Keratinocyte (primary cell): ENCODE results near the gene OVOL2.

Experiments used
- EZH2 ChIP-seq: IDR thresholded peaks from one replicate; pipeline ENCODE4 v1.6.1; 2012; ENCODE audit warnings: inconsistent platforms, mild to moderate bottlenecking, low read length, moderate library complexity
- TF ChIP-seq, protein P1 (sequence below), 3 experiments: IDR thresholded peaks in 1 of 3; conservative IDR thresholded peaks in 1 of 3; optimal IDR thresholded peaks in 1 of 3; 2 replicates in 2 of 3; 3 replicates in 1 of 3; pipeline versions ENCODE3 to v1.5.1; 2011; ENCODE audit warnings: low read length in 3 of 3, mild to moderate bottlenecking in 3 of 3, moderate library complexity in 2 of 3, control low read depth in 1 of 3, inconsistent platforms in 1 of 3; ENCODE audit not compliant: insufficient read depth in 2 of 3; ENCODE audit errors: extremely low read depth in 1 of 3

DNA sequence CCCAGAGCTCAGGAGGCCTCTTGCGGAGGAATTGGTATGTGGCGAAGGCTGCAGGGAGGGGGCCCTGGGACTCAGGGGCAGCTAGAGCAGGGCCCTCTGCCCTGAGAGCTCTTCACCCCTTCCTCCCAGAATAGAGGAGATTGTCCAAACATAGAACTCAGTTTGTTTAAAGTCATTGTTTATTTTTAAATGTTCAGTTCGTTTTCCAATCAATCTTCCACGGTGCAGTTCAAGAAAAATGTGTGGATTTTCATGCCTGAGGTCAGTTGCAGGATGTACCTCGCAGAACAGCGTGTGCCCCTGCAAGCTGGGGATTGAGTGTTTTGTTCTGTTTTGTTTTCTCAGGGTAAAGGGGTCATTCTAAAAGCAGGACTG is 51.7 kb downstream of the OVOL2 start:
- TF ChIP-seq EZH2: no peak
- TF ChIP-seq, protein P1, sequence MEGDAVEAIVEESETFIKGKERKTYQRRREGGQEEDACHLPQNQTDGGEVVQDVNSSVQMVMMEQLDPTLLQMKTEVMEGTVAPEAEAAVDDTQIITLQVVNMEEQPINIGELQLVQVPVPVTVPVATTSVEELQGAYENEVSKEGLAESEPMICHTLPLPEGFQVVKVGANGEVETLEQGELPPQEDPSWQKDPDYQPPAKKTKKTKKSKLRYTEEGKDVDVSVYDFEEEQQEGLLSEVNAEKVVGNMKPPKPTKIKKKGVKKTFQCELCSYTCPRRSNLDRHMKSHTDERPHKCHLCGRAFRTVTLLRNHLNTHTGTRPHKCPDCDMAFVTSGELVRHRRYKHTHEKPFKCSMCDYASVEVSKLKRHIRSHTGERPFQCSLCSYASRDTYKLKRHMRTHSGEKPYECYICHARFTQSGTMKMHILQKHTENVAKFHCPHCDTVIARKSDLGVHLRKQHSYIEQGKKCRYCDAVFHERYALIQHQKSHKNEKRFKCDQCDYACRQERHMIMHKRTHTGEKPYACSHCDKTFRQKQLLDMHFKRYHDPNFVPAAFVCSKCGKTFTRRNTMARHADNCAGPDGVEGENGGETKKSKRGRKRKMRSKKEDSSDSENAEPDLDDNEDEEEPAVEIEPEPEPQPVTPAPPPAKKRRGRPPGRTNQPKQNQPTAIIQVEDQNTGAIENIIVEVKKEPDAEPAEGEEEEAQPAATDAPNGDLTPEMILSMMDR (optimal IDR thresholded peaks at IDR 0.05 in 1 of 3, IDR thresholded peaks at IDR 0.05 in 1 of 3, conservative IDR thresholded peaks at IDR 0.05 in 1 of 3; ENCODE audit: extremely low read depth in 1 of 3, insufficient read depth in 2 of 3, low read length in 3 of 3): no peak
